Large intestine (tissue), 3 donors: ENCODE results near the gene KCNQ5. TPM values are rescaled to one million over a fixed set of nuclear protein-coding genes. Genes with fewer than 3 reads are reported as not detected.

ENCODE experiments used
- DNase-seq, 2 donors: peaks; one replicate each; pipeline versions ENCODE4 v3.0.0 to v3.0.0-alpha.2; 2013
- H3K27ac ChIP-seq: one replicate; pipeline ENCODE4 v1.5.1; 2013; ENCODE audit warnings: low read length
- H3K27me3 ChIP-seq: 2 replicates; pipeline ENCODE4 v1.6.1; 2013; ENCODE audit warnings: low read length; ENCODE audit not compliant: control insufficient read depth, insufficient read depth
- H3K36me3 ChIP-seq: 2 replicates; pipeline ENCODE4 v1.6.1; 2013; ENCODE audit warnings: low read length; ENCODE audit not compliant: control insufficient read depth, insufficient read depth
- H3K4me1 ChIP-seq: one replicate; pipeline ENCODE4 v1.6.1; 2013; ENCODE audit warnings: low read length; ENCODE audit not compliant: control insufficient read depth, insufficient read depth
- H3K4me3 ChIP-seq: one replicate; pipeline ENCODE4 v1.5.1; 2013; ENCODE audit warnings: low read length
- H3K9me3 ChIP-seq: one replicate; pipeline ENCODE4 v1.6.1; 2013; ENCODE audit warnings: mild to moderate bottlenecking, low read depth, low read length, moderate library complexity; ENCODE audit not compliant: control insufficient read depth
- WGBS: methylation state at CpG from one replicate; pipeline ENCODE4 v1.1.5; 2013; ENCODE audit warnings: low lambda C conversion rate; ENCODE audit not compliant: insufficient coverage; 5-methylcytosine and 5-hydroxymethylcytosine counted together
- polyA plus RNA-seq: library from polyadenylated mRNA; unstranded; fragments of 120-200 nt; gene quantifications from one replicate; pipeline ENCODE4 v1.2.1, GENCODE V29; 2013

KCNQ5 gene
- polyA plus RNA-seq, 1 donor: 3.4 TPM

DNA sequence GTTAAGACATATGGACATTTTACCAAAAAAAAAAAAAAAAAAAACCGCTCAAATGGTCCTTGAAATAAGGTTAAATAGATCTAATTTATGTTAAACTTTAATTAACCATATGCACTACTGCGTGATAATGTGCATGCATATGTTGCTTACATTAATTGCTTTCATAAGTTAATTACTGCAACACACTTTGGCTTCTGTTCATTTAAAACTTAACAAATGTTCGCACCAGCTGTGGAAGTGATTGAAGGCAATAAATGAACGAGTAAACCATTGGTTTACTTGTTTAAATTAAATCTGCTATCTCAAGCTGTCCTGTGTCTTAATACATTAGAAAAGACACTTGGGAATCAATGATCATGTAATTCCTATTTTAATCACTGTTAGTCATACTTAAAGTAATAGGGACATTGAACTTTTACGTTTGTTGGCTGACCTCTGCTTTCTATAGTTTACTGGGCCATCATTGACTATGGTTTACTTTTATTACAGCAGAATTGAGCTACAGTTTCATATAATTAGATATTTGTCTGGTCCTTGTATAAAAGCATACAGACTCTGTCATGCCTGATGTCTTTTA, 308.8 kb downstream of the KCNQ5 start:
- Histone ChIP-seq H3K36me3 (no peaks in the 10 kb centered on the region), H3K27me3 (no peaks in the 10 kb centered on the region), H3K4me3 (no peak overlapping the region), H3K9me3 (no peaks in the 10 kb centered on the region), H3K27ac (no peak overlapping the region), H3K4me1 (no peaks in the 10 kb centered on the region)
- no CpG with 5 or more reads among the region's 5 CpGs for WGBS
- DNase-seq: no peak

DNA sequence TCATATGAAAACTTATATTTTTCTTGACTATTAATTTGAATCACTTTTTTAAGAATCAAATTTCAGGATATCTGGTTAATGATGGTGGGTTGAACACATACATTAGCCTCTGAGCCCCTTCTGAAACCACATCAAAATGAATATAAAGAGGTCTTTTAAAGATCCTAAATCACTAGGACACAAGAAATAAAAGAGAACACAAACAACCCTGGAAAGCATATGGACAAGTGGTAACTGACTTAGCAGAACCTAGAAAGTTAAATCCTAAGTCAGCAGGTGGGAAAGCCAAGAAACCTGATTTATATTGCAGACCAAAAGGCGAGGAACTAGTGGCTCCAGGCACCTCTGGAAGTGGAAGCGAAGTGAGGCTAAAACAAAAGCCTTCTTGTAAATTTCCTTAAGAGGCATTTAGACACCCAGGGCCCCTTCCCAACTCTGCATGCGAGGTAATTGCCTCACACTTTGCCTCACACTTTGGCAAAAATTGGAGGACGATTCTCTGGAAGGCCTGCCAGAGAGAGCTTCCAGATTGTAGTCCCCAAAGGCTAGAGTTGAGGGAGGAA, 309.5 kb downstream of the KCNQ5 start:
- Histone ChIP-seq H3K27ac (no peak overlapping the region), H3K4me1 (no peaks in the 10 kb centered on the region), H3K27me3 (no peaks in the 10 kb centered on the region), H3K36me3 (no peaks in the 10 kb centered on the region), H3K9me3 (no peaks in the 10 kb centered on the region), H3K4me3 (no peak overlapping the region)
- DNase-seq: no peak
- WGBS: no CpG with 5 or more reads among the region's 4 CpGs

GRCh38 chr6:72933233-72933632, 311.4 kb downstream of the KCNQ5 start:
- no peaks in the 10 kb centered on the region for H3K9me3 ChIP-seq
- no peak overlapping the region for H3K27ac ChIP-seq
- H3K4me3 ChIP-seq: no peak overlapping the region
- H3K4me1 ChIP-seq: no peaks in the 10 kb centered on the region
- WGBS: 50% methylated on average over 1 of the region's 4 CpGs
- H3K36me3 ChIP-seq: no peaks in the 10 kb centered on the region
- no peaks in the 10 kb centered on the region for H3K27me3 ChIP-seq
- no peak for DNase-seq

- no peaks in the 10 kb centered on the region for H3K4me1 ChIP-seq
- WGBS: 80% methylated on average over 2 of the region's 4 CpGs
- no peak overlapping the region for H3K4me3 ChIP-seq
- no peak overlapping the region for H3K27ac ChIP-seq
- no peaks in the 10 kb centered on the region for H3K36me3 ChIP-seq
- H3K27me3 ChIP-seq: no peaks in the 10 kb centered on the region
- no peak for DNase-seq
- no peaks in the 10 kb centered on the region for H3K9me3 ChIP-seq
These were observed 315.1 kb downstream of the KCNQ5 start for GRCh38 chr6:72936766-72937559.

- 100% methylated on average over 1 of the region's 3 CpGs for WGBS
- no peaks in the 10 kb centered on the region for H3K9me3 ChIP-seq
- no peaks in the 10 kb centered on the region for H3K4me1 ChIP-seq
- no peak for DNase-seq
- H3K36me3 ChIP-seq: no peaks in the 10 kb centered on the region
- H3K27ac ChIP-seq: no peak overlapping the region
- H3K27me3 ChIP-seq: no peaks in the 10 kb centered on the region
- no peak overlapping the region for H3K4me3 ChIP-seq
These were observed 316.2 kb downstream of the KCNQ5 start for GRCh38 chr6:72938104-72938503.

DNA sequence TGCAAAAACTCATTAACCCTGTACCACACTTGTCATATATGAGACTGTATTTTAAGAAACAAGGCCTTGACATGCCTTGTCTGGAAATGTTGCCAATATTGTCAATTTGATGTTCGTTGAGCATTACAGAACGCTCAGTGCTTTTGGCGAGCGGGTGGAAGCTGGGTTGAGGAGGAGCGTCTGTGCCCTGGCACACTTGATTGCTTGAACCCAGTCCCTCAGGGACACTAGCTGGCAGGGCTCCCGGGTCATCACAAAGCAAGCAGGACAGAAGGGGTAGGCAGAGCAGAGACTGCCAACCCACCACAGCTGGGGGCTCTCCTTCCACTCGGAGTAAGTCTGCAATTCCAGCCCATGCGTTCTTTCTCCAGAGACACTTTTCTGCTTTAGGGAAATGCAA, 317.1 kb downstream of the KCNQ5 start:
- no CpG with 5 or more reads among the region's 8 CpGs for WGBS
- no peaks in the 10 kb centered on the region for H3K9me3 ChIP-seq
- no peak overlapping the region for H3K4me3 ChIP-seq
- H3K36me3 ChIP-seq: no peaks in the 10 kb centered on the region
- H3K27ac ChIP-seq: no peak overlapping the region
- H3K27me3 ChIP-seq: no peaks in the 10 kb centered on the region
- DNase-seq: no peak
- H3K4me1 ChIP-seq: no peaks in the 10 kb centered on the region

- 95% methylated on average over 4 of the region's 7 CpGs for WGBS
- Histone ChIP-seq H3K4me3 (no peak overlapping the region), H3K27me3 (no peaks in the 10 kb centered on the region), H3K9me3 (no peaks in the 10 kb centered on the region), H3K4me1 (no peaks in the 10 kb centered on the region), H3K27ac (no peak overlapping the region), H3K36me3 (no peaks in the 10 kb centered on the region)
- DNase-seq: no peak
These were observed 318.4 kb downstream of the KCNQ5 start for GRCh38 chr6:72940265-72940664.

GRCh38 chr6:72941263-72941662, 319.4 kb downstream of the KCNQ5 start:
- no CpG with 5 or more reads among the region's 1 CpG for WGBS
- H3K9me3 ChIP-seq: no peaks in the 10 kb centered on the region
- H3K4me3 ChIP-seq: no peak overlapping the region
- H3K27ac ChIP-seq: no peak overlapping the region
- no peaks in the 10 kb centered on the region for H3K36me3 ChIP-seq
- H3K4me1 ChIP-seq: no peaks in the 10 kb centered on the region
- DNase-seq: no peak
- no peaks in the 10 kb centered on the region for H3K27me3 ChIP-seq

- WGBS: 29% methylated on average over 1 of the region's 1 CpG
- H3K9me3 ChIP-seq: no peaks in the 10 kb centered on the region
- no peaks in the 10 kb centered on the region for H3K4me1 ChIP-seq
- no peak overlapping the region for H3K4me3 ChIP-seq
- H3K36me3 ChIP-seq: no peaks in the 10 kb centered on the region
- DNase-seq: no peak
- H3K27ac ChIP-seq: no peak overlapping the region
- H3K27me3 ChIP-seq: no peaks in the 10 kb centered on the region
These were observed 319.9 kb downstream of the KCNQ5 start for GRCh38 chr6:72941751-72942150.

DNA sequence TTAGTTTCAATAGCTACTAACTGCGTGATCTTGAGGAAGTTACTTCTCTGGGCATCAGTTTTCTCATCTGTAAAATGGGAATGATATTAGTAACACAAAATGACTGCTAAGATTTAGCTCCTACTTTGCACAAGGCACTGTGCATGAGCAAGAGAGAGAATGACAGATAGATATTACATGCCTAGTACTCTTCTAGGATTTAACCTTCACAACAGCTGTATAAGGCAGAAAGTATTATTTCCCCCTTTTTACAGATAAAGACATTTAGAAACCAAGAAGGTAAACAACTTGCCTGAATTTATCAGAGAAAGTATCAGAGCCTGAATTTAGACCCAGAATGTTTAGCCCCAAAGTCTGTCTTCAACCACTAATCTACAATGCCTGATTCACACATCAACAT, 321.8 kb downstream of the KCNQ5 start:
- Histone ChIP-seq H3K9me3 (no peaks in the 10 kb centered on the region), H3K4me3 (no peak overlapping the region), H3K36me3 (no peaks in the 10 kb centered on the region), H3K27ac (no peak overlapping the region), H3K27me3 (no peaks in the 10 kb centered on the region), H3K4me1 (no peaks in the 10 kb centered on the region)
- 100% methylated on average over 1 of the region's 1 CpG for WGBS
- DNase-seq: no peak
